Fibroblast of mammary gland (primary cell): Measurements from ENCODE around the gene SLC5A10.

ENCODE experiments used
- DNase-seq: peaks from one replicate; pipeline ENCODE4 v3.0.0-alpha.2; 2010; ENCODE audit warnings: low read depth
- H3K4me3 ChIP-seq: 2 replicates; pipeline ENCODE4 v1.5.1; 2011; ENCODE audit warnings: low read depth, mild to moderate bottlenecking, low read length, moderate library complexity; ENCODE audit not compliant: control insufficient read depth
- CTCF ChIP-seq: conservative IDR thresholded peaks from 2 replicates; pipeline ENCODE4 v1.5.1; 2011; ENCODE audit warnings: low read depth, low read length, inconsistent platforms; ENCODE audit not compliant: control insufficient read depth, insufficient read depth

The SLC5A10 gene

GRCh38 chr17:18959071-18959844, 7.3 kb downstream of the SLC5A10 start:
- no peak overlapping the region for H3K4me3 ChIP-seq
- DNase-seq, result no peak
- no peak for TF ChIP-seq CTCF

- no peak for TF ChIP-seq CTCF
- no peak for DNase-seq
- no peak overlapping the region for H3K4me3 ChIP-seq
Observed at GRCh38 chr17:18959845-18960240, 7.9 kb downstream of the SLC5A10 start.

GRCh38 chr17:18960241-18960665, 8.3 kb downstream of the SLC5A10 start:
- no peak for DNase-seq
- TF ChIP-seq CTCF, result no peak
- no peak overlapping the region for H3K4me3 ChIP-seq

- peak; percentile 83 for TF ChIP-seq CTCF
- H3K4me3 ChIP-seq, result no peak overlapping the region
- peak; percentile 58 for DNase-seq
Observed at GRCh38 chr17:18960803-18961511, 9.0 kb downstream of the SLC5A10 start.

- H3K4me3 ChIP-seq, result no peak overlapping the region
- no peak for TF ChIP-seq CTCF
- peak; percentile 15 for DNase-seq
Observed at GRCh38 chr17:18961634-18962493, 9.9 kb downstream of the SLC5A10 start.

- DNase-seq, result no peak
- TF ChIP-seq CTCF, result no peak
- H3K4me3 ChIP-seq, result no peak overlapping the region
Observed at GRCh38 chr17:18962494-18962815, 10.5 kb downstream of the SLC5A10 start.
